PC-3 (cell line): ENCODE data around the gene SYNJ2. TPM values are rescaled to one million over a fixed set of nuclear protein-coding genes. Genes with fewer than 3 reads are reported as not detected.

ENCODE experiments used
- ATAC-seq: fragments of 200-7000 bp; cut with Tn5 transposase; 2 replicates; pipeline ENCODE4 v1.9.1; 2020; ENCODE audit warnings: mild to moderate bottlenecking, moderate library complexity
- BruUV-seq: library from RNA; stranded (reverse); fragments of 400-500 nt; replicated peaks from 2 replicates; lab custom pipeline; 2021; lab: Mats Ljungman, UMichigan
- CTCF ChIA-PET: fragments of 300-600 bp; sonication (Branson Sonifier 250); formaldehyde crosslinking; loops from one replicate; lab custom pipeline; 2022; ENCODE audit warnings: antibody characterized with exemption; lab: Charles Lee
- POLR2A ChIA-PET: fragments of 300-600 bp; sonication (Branson Sonifier 250); formaldehyde crosslinking; loops from one replicate; lab custom pipeline; 2022; ENCODE audit warnings: antibody characterized with exemption; ENCODE audit not compliant: unreplicated experiment; lab: Charles Lee
- DNase-seq: peaks from one replicate; pipeline ENCODE4 v3.0.0-alpha.2; 2015
- H2AFZ ChIP-seq: fragments of 300-600 bp; sonication (generic); 2 replicates; pipeline ENCODE4 v1.6.0; 2016; ENCODE audit warnings: antibody characterized with exemption, low read length
- H3F3A ChIP-seq: fragments of 300-600 bp; sonication (generic); one replicate; pipeline ENCODE4 v1.6.0; 2017; ENCODE audit warnings: antibody characterized with exemption, low read length, control low read depth, mild to moderate bottlenecking; ENCODE audit not compliant: unreplicated experiment
- H3K27ac ChIP-seq: fragments of 300-600 bp; sonication (generic); 2 replicates; pipeline ENCODE4 v1.5.1; 2016; ENCODE audit warnings: mild to moderate bottlenecking, low read length
- H3K27me3 ChIP-seq: fragments of 300-600 bp; sonication (generic); 2 replicates; pipeline ENCODE4 v1.6.1; 2016; ENCODE audit warnings: low read length, mixed read lengths
- H3K36me3 ChIP-seq: fragments of 300-600 bp; sonication (generic); 2 replicates; pipeline ENCODE4 v1.6.1; 2016; ENCODE audit warnings: low read depth, mixed run types, low read length, mixed read lengths
- H3K4me1 ChIP-seq: fragments of 300-600 bp; sonication (generic); 2 replicates; pipeline ENCODE4 v1.5.1; 2016; ENCODE audit warnings: low read length; ENCODE audit not compliant: insufficient read depth
- H3K4me2 ChIP-seq: fragments of 300-600 bp; sonication (generic); 2 replicates; pipeline ENCODE4 v1.6.0; 2016; ENCODE audit warnings: low read length
- H3K4me3 ChIP-seq: fragments of 300-600 bp; sonication (generic); 2 replicates; pipeline ENCODE4 v1.5.1; 2016; ENCODE audit warnings: mild to moderate bottlenecking, low read length, mixed read lengths
- H3K79me2 ChIP-seq: fragments of 300-600 bp; sonication (generic); 2 replicates; pipeline ENCODE4 v1.6.1; 2017; ENCODE audit warnings: low read length, mixed read lengths
- H3K9ac ChIP-seq: fragments of 300-600 bp; sonication (generic); 2 replicates; pipeline ENCODE4 v1.6.0; 2016; ENCODE audit warnings: mild to moderate bottlenecking, low read length
- H3K9me2 ChIP-seq: fragments of 300-600 bp; sonication (generic); replicated peaks from 2 replicates; pipeline ENCODE4 v1.6.1; 2016; ENCODE audit warnings: mixed run types, low read length, mixed read lengths
- H3K9me3 ChIP-seq: fragments of 300-600 bp; sonication (generic); 2 replicates; pipeline ENCODE4 v1.6.1; 2016; ENCODE audit warnings: low read length, mixed read lengths
- H4K20me1 ChIP-seq: fragments of 300-600 bp; sonication (generic); 2 replicates; pipeline ENCODE4 v1.6.1; 2016; ENCODE audit warnings: low read length, mixed read lengths
- EZH2 ChIP-seq: fragments of 300-600 bp; sonication (generic); IDR thresholded peaks from one replicate; pipeline ENCODE4 v1.6.1; 2017; ENCODE audit warnings: antibody characterized with exemption, mild to moderate bottlenecking, low read length; ENCODE audit not compliant: unreplicated experiment
- EZH2phosphoT487 ChIP-seq: fragments of 300-600 bp; sonication (generic); IDR thresholded peaks from 2 replicates; pipeline ENCODE4 v1.6.1; 2018; ENCODE audit warnings: mild to moderate bottlenecking, antibody characterized with exemption, low read length, borderline replicate concordance
- intact Hi-C: fragments of 100-400 bp; cut with micrococcal nuclease; formaldehyde crosslinking; loops from 2 replicates; pipeline ENCODE4 v1.9.0; 2023
- total RNA-seq: library from RNA; depleted of rRNA; stranded (reverse); fragments of >200 nt; gene quantifications from 2 replicates; pipeline ENCODE4 v1.2.3, GENCODE V29; 2014
- TF ChIP-seq, protein P1 (sequence below): fragments of 300-600 bp; sonication (generic); conservative IDR thresholded peaks from 2 replicates; pipeline ENCODE4 v1.5.1; 2017; ENCODE audit warnings: antibody characterized with exemption, low read depth, mild to moderate bottlenecking, low read length

SYNJ2 gene
- total RNA-seq, 1 experiment from 2014 or later: 21.5 TPM

DNA sequence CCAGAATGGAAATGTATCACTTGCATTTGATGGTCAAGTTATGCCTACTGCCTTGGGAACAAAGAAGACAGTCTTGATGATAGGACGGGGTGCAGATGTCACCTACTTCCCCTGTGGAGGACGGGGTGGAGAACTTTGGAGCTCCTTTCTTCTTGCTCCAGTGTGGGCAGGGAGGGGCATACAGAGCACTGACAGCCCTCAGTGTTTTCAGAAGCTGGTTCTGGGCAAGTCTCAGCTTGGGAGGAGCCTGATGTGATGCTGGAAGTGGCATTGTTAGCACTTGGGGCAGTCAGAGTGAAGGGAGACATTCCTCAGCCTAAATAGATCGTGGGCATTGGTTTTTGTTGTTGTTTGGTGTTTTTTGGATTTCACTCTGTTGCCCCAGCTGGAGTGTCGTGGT, 59.7 kb downstream of the SYNJ2 start:
- Histone ChIP-seq H3K9me2 (no peaks in the 10 kb centered on the region), H3K79me2 (peaks cover 11% of the 10 kb centered on the region), H3K4me1 (peaks cover 53% of the 10 kb centered on the region), H3K4me3 (no peak overlapping the region), H3K4me2 (peak overlapping the region; percentile 67), H3K9ac (peak overlapping the region; percentile 80), H3K27me3 (no peaks in the 10 kb centered on the region), H4K20me1 (no peaks in the 10 kb centered on the region), H3K9me3 (no peaks in the 10 kb centered on the region), H3F3A (no peaks in the 10 kb centered on the region), H3K27ac (peak overlapping the region; percentile 96), H3K36me3 (peaks cover 4% of the 10 kb centered on the region; the same call in 1 of the 2 replicates), H2AFZ (no peak overlapping the region)
- no TSS peak for BruUV-seq
- POLR2A ChIA-PET: interaction anchor here (0.5 kb wide), 2 partner anchors 41 to 55 kb away, joined by 4 read pairs; no protein-coding TSS in a partner anchor
- TF ChIP-seq EZH2 (no peak), EZH2phosphoT487 (no peak)
- TF ChIP-seq, protein P1, sequence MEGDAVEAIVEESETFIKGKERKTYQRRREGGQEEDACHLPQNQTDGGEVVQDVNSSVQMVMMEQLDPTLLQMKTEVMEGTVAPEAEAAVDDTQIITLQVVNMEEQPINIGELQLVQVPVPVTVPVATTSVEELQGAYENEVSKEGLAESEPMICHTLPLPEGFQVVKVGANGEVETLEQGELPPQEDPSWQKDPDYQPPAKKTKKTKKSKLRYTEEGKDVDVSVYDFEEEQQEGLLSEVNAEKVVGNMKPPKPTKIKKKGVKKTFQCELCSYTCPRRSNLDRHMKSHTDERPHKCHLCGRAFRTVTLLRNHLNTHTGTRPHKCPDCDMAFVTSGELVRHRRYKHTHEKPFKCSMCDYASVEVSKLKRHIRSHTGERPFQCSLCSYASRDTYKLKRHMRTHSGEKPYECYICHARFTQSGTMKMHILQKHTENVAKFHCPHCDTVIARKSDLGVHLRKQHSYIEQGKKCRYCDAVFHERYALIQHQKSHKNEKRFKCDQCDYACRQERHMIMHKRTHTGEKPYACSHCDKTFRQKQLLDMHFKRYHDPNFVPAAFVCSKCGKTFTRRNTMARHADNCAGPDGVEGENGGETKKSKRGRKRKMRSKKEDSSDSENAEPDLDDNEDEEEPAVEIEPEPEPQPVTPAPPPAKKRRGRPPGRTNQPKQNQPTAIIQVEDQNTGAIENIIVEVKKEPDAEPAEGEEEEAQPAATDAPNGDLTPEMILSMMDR: no peak
- ATAC-seq (no peak), DNase-seq (no peak)
- intact Hi-C loops: loop anchor here (2.0 to 5.0 kb wide), 2 partner anchors 31 to 59 kb away; partner anchors contain the start of gene SYNJ2
- CTCF ChIA-PET: no interaction called here

DNA sequence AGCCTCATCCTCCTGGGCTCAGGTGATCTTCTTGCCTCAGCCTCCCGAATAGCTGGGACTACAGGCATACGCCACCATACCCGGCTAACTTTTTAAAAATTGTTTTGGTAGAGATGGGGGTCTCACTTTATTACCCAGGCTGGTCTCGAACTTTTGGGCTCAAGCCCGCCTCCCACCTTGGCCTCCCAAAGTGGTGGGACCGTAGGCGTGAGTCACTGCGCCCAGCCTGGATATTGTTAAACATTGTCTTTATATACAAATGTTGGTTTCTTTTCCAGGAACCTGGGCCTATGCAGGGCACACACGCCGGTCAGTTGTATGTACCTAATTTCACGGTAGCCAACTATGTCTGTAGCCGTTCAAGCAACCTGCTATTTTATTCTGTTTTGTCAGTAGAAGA, 60.1 kb downstream of the SYNJ2 start:
- no peak for DNase-seq
- no peak overlapping the region for H2AFZ ChIP-seq
- no peak overlapping the region for H3K4me3 ChIP-seq
- peak overlapping the region; percentile 67; the same call in 1 of the 2 replicates for H3K4me2 ChIP-seq
- peaks cover 11% of the 10 kb centered on the region for H3K79me2 ChIP-seq
- peaks cover 57% of the 10 kb centered on the region for H3K4me1 ChIP-seq
- H3K27ac ChIP-seq: peak overlapping the region; percentile 96
- ATAC-seq: no peak
- H3K9me3 ChIP-seq: no peaks in the 10 kb centered on the region
- no peaks in the 10 kb centered on the region for H3F3A ChIP-seq
- peaks cover 4% of the 10 kb centered on the region; the same call in 1 of the 2 replicates for H3K36me3 ChIP-seq
- ChIA-PET POLR2A (no interaction called here), CTCF (no interaction called here)
- H3K27me3 ChIP-seq: no peaks in the 10 kb centered on the region
- H3K9ac ChIP-seq: peak overlapping the region; percentile 80
- H4K20me1 ChIP-seq: no peaks in the 10 kb centered on the region
- intact Hi-C loops: loop anchor here (1.0 to 5.0 kb wide), 3 partner anchors 16 to 59 kb away; partner anchors contain the start of gene SYNJ2
- TF ChIP-seq EZH2phosphoT487 (no peak), EZH2 (no peak)
- TF ChIP-seq, protein P1: no peak
- no peaks in the 10 kb centered on the region for H3K9me2 ChIP-seq
- BruUV-seq: no TSS peak

DNA sequence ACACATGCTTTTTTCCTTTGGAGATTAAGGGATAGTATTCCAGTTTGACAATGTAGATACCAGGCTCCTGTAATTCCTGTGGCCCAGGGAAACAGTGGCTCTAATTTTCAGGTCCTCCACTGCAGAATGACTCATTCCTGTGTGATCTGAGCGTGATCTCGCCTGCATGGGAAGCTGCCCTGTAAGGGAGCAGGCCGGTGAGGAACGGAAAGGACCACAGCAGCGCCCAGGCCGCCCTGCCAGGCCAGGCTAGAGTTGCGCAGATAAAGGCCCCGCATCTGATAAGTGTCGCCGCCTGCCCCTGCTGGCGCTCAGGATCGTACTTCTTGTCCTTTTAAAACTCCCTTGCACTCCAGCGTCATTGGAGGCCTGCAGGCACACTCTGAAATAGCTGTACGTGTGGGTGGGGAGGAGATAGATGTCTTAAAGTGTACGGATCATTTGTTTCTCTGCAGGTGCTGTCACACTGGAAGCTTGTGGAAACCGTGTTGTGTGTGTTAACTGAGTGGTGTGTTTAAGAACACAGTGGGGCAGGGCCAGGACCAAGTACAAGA, 60.7 kb downstream of the SYNJ2 start:
- BruUV-seq: no TSS peak
- peaks cover 62% of the 10 kb centered on the region for H3K4me1 ChIP-seq
- peaks cover 11% of the 10 kb centered on the region for H3K79me2 ChIP-seq
- intact Hi-C loops: loop anchor here (1.0 to 5.0 kb wide), 2 partner anchors 15 to 60 kb away; partner anchors contain the start of gene SYNJ2
- H3F3A ChIP-seq: no peaks in the 10 kb centered on the region
- peak overlapping the region; percentile 80 for H3K9ac ChIP-seq
- no peak for TF ChIP-seq EZH2
- no peaks in the 10 kb centered on the region for H3K27me3 ChIP-seq
- peak; percentile 45 for ATAC-seq
- no peaks in the 10 kb centered on the region for H3K9me2 ChIP-seq
- H3K4me2 ChIP-seq: peak overlapping the region; percentile 67
- ChIA-PET CTCF (no interaction called here), POLR2A (interaction anchor here (0.6 kb wide), 1 partner anchor 12 kb away, joined by 3 read pairs; no protein-coding TSS in a partner anchor)
- peak overlapping the region; percentile 96 for H3K27ac ChIP-seq
- H2AFZ ChIP-seq: 0 out of 2 replicates have a peak overlapping the region, but pooled peaks have one; percentile 27
- DNase-seq: peak; percentile 72
- no peak overlapping the region for H3K4me3 ChIP-seq
- H4K20me1 ChIP-seq: no peaks in the 10 kb centered on the region
- H3K36me3 ChIP-seq: peaks cover 4% of the 10 kb centered on the region; the same call in 1 of the 2 replicates
- H3K9me3 ChIP-seq: no peaks in the 10 kb centered on the region
